ENCODE results near the gene WDR64.
"Not testable (repeated sequence)": the region's sequence is repeated elsewhere in the genome, so short reads cannot be mapped to it uniquely, and the experiment has no call there.

The WDR64 gene

DNA sequence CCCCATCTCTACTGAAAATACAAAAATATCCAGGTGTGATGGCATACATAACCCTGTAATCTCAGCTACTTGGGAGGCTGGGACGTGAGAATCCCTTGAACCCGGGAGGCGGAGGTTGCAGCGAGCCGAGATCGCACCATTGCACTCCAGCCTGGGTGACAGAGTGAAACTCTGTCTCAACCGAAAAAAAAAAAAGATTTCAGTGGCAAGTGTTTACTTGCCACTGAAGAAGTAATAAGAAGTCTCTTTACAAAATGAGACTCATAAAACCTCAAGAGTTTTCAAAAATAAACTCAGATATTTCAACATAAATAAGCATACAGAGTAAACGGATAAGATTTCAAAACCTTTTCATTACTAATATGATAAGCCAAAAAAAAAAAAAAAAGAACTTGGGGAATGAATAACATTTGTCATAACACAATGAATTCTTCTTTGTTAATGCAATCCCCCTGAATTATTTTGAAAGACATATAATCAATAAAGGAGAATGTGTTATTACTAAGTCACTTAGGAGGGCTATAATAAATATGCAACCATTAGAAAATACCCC is 161.8 kb downstream of the WDR64 start:
- DNase-seq, result no peak

DNA sequence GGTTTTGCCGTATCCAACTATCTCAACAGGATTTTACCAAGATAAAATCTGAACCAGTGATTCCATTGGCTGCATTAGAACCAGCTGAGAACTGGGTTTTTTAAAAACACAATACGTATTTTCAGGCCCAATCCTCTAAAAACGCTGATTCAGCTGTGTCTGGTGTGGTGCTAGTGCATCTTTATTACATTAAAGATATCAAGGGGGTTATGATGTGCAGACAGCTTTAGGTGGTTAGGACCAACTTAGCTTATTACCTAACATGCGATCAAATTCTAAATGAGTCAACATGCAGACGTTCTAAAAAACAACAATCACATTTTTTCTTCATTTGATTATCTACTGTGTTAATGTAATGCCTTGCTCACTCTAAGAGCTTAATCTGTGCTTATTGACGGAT is 163.9 kb downstream of the WDR64 start:
- DNase-seq, result no peak

DNA sequence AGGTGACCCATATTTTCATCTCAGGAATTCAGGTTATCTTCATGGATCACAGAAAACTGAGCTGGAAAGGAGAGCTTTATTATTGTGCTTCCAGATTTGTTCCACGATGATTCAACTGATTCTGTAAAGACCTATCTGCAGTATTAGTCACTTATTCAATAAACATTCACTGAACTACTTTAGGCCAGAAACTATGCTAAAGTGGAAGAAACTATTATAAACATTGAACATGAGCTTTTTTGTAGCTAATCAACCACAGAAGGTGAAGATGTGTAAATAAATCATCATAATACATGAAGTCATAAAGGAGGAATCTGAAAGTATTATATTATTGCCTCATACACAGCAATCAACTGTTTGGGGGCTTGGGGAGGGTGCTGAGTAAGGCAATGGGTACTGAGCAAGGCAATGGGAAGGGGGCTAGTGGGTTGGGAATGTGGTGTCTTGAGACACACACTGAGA is 165.3 kb downstream of the WDR64 start:
- no peak for DNase-seq

- DNase-seq, result no peak
Measured at GRCh38 chr1:241817956-241818612, 166.0 kb downstream of the WDR64 start.

- DNase-seq, result no peak
Measured at GRCh38 chr1:241819340-241819866, 167.3 kb downstream of the WDR64 start.

DNA sequence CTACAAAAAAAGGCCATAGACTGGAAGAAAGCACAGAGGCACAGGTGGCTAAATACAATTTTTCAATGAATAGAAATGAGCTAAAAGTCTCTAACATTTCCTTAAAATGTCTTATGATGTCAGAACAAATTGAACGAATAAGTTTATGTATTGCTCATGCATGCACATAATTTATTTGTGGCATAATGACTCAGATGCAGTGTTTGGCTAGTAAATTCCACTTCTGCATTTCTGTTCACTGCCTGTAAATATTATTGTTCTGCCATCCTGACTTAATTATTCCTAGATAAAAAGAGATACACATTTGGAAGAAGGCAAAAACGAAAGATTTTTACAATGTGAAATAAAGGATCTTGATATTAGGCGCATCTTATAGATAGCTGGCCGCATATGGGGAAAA is 169.3 kb downstream of the WDR64 start:
- no peak for DNase-seq

GRCh38 chr1:241822846-241823245 is 170.8 kb downstream of the WDR64 start:
- DNase-seq, result no peak

DNA sequence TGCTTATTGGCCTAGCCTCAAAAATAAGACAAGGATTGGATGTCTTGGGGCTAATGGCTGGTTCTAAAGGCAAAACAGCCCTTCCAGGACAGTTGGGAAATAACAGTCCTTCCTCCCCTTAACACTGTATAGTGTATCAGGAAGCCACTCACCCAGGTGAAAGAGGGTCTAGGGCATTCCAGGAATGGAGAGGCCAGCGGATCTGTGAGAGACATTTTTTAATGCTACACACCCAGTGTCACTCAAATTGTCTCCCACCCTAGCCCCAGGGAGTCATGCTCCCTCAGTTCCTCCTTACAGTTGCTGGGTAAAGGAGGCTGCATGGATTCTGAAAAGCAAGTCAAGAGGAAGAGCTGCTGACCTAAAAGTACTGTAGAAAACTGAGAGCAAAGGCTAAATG is 171.8 kb downstream of the WDR64 start:
- DNase-seq, result no peak

DNA sequence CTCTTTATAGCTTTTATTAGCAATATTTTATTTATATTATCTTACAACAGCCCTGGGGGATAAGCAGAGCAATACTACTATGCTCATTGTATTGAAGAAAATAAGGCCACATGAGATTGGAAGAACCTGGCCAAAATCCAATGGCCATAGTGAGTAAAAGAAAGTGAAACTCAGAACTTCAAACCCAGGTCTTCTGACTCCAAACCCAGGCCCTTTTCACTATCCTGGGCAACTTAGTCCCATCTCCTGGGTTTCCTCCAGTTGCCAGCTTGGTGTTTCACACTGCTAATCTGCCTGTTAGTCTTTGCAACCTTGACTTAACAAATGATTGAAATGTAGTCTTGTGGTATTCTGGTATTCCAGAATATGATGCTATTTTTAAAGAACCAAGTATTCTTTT is 173.5 kb downstream of the WDR64 start:
- DNase-seq, result no peak

GRCh38 chr1:241826613-241827012 is 174.5 kb downstream of the WDR64 start:
- not testable (repeated sequence) for DNase-seq

GRCh38 chr1:241827264-241827663 is 175.2 kb downstream of the WDR64 start:
- no peak for DNase-seq

GRCh38 chr1:241828463-241829021 is 176.5 kb downstream of the WDR64 start:
- DNase-seq, result no peak

GRCh38 chr1:241829468-241829867 is 177.4 kb downstream of the WDR64 start:
- no peak for DNase-seq

DNA sequence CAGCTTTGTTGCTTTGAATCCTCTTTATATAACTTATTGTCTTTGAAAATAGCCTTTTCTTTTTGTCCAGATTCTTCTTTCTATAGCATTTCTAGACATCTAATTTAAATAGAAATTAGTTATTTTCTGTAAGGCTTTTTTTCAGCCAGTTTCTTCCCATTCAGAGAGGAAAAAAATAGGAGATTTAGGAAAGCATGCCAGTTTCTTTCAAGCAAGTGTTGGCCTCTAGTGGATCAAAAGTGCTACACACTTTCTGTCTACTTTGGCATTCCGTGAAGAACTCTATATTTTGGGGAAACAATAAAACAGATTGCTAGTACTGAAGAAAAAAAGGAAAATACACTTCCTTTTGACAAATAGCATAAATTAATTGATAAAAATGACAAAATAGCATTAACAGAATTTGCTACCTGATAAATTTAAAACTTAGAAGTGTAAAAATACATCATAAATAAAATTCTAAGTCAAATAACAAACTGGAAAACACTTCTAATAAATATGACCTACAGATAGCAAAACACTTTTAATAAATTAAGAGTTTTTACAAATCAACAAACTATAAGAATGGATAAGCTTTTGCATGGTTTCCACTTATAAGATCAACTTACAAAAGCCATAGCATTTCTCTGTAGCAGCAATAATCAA is 182.8 kb downstream of the WDR64 start:
- no peak for DNase-seq

- no peak for DNase-seq
Measured at GRCh38 chr1:241836941-241837340, 184.9 kb downstream of the WDR64 start.

DNA sequence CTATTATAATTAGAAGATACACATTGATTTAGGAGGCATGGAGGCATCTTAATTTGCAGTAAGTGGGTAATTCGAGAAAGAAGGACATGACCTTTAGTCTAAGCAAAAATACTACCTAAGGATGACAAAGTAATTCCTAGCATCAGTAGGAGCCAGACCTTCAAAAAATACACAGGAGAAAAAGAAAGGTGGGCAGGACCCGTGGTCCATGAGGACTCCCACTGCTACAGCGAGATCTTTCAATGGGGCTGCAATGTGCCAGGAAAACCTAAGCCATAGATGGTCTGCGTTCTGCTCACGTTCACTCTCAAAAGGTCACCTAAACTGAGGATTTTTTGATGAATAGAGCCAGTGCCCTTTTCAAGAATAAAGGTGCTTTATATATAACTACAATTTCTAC is 185.3 kb downstream of the WDR64 start:
- no peak for DNase-seq

GRCh38 chr1:241837901-241838300 is 185.8 kb downstream of the WDR64 start:
- no peak for DNase-seq

GRCh38 chr1:241838897-241839296 is 186.8 kb downstream of the WDR64 start:
- no peak for DNase-seq

DNA sequence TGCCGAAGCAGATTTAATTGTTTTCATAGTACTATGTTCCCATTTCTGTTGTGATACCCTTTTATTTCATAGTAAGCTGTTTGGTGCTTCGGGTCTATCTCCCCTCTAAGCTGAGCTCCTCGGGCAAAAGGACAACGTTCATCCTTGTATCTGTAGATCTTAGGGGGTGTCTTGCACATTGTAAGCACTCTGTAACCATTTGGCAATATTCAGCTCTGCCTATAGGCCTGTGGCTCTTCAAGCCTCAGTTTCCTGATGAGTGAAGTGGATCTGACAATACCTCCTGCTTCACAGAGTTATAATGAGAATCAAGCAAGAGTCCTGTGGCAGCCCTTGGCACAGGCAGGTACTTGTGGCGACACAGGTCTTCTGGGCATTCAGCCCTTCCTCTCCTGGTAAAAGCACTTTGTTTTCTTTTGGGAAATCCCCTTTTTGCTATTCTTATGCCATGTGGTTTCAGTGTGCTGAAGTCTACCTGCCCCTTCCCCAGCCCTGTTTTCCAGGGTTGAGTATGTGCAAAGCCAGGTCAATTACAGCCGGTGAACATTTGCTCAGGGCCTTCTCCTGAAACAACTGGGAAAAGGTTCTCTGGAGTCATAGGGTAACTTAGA is 187.4 kb downstream of the WDR64 start:
- DNase-seq, result no peak

GRCh38 chr1:241840164-241840563 is 188.1 kb downstream of the WDR64 start:
- DNase-seq, result no peak

DNA sequence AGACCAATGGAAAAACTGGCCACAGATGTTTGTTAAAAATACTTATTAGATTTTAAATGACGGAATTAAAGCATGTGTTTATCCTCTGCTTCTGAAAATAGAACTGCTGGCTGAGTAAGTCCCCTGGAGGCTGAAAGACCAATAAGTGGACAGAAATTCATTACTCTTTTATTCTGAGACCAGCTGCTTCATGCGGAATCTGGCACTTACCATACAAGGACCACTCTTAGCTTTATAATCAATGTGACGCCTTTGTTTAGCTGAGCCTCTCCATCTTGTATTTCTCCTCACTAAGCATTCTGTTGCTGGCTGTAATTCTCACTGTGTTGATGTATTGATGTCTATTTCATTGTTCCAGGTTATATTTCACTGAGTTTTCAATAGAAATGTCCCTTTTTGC is 189.6 kb downstream of the WDR64 start:
- DNase-seq, result no peak

DNA sequence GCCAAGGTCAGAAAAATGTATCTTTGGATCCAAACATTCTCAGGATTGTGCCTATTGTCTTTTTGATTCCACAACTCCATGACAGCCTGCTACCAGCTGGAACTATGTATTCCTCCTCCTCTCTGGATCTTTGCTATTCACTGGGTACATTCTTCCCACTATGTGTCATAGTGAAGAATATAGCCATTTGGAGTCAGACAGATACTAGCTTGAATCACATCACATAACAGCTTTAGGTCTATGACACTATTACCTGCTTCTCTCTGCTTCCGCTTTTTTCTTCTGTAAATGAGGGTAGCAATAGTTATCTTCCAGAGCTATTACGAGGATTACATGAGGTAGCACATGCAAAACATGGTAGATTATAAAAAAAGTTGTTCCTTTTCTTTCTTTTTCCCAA is 190.5 kb downstream of the WDR64 start:
- DNase-seq, result no peak

DNA sequence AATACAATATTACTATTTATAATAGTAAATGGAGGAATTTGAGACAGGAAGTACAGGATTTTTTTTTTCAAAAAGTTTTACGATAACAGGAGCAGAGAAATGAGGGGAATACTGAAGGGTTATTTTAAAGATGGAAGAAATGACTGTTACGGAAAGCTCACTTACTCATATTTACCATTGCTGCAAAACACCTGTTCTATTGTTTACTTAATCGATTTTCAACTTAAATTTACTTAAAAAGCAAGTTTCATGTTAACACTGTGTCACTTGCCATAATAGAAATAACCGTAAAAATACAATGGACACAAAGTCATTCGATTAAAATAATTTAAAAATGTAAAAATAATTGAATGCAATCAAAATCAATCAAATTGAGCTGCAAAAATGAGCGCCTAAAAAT is 192.5 kb downstream of the WDR64 start:
- DNase-seq, result no peak

DNA sequence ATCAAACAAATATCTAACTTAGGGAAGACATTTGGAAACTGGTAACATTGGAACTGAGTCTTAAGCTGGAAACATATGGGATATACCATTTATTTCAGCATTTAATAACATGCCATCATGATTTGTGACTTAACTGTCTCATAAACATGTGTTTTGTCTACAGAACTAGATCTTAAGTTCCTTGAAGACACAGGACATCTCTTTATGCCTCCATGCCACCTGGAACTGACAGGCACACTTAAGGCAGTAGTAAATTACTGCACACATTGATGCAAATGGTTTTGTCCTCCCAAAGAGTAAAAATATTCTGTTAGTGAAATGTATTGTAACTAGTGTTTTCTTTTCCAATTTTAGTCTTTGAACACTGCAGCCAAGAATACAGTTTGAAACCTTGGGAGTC is 194.3 kb downstream of the WDR64 start:
- no peak for DNase-seq
